Measurements from ENCODE around the gene CTBP1.

The CTBP1 gene

DNA sequence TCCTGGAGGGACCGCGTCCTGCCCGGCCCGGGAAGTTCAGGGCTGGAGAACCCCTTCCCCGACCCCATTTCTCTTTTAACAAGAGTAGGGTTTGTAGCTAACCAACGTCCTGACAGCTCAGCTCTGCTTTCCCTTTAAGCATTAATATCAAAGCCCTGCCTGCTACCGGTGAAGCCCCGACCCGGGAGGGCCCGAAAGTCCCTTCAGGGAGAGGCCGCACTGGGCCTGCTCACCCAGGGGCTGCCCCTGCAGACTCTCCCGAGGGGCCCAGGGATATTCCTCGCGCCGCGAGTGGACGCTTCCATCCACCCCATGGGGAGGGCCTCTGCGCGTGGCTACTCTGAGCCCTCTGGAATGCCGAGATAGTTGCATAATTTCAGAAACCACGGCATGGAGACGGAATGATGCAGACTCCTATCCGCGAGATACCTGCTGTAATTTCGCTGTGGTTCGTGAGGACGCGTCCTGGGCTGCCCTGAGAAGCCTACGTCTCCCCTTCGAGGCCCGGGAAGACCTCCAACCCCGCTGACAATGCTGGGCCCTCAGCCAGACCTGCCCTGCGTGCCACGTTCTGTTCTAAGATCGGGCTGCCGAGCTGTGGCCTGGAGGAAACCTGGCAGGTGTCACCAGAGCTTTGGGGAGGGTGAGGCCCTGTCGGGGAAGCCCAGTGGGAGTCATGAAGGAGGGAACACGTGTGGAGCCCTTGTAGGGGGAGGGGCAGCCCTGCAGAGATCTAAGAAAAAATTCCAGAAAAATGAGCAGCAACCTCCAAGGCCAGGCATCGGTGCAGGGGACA lies 999 bp upstream of the CTBP1 start:
- DNase-seq = peak; percentile 66

DNA sequence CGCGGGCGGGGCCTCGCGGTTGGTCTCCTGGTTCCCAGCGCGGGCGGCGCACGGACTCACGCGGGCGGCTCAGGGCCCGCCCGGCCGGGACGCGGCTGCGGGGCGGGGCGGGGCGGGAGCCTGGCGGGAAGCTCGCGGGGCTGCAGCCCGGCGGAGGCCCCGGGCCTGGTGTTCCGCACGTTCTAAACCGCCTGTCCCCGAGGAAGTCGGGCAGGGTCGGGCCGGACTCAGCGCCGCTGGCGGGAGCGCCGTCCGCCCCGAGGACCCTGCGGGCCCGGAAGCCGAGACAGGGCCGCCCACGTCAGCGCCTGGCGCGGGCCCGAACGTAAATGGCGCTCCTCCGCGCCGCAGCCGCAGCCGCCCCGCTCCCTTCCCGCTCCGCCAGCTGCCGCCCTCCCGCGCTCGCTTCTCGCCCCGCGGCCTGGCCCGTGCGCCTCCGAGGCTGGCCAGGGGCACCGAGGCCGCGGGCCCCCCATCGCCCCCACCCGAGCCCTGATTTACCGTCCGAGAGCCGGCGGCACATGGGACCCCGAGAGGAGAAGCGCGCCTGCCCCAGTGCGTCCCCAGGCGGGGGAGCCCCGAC lies 309 bp upstream of the CTBP1 start:
- DNase-seq = peak; percentile 80

DNA sequence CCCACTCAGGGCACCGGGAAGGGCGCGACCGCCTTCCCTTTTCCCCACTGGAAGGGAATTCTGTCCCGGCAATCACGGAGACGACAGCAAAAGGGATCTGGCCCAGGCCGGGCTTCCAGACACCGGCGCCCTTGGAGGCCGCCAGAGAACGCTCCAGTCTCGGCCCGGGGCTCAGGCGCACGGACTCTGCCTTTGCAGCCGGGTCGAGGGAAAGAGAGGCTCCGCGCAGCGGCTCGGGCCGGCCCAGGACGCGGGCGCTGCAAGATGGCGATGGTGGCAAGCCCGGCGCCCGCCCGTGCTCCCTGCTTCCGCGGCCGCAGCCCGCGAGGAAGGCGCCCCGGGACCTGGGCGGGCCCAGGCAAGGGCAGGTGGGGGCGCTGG lies 1.1 kb downstream of the CTBP1 start:
- DNase-seq = peak; percentile 65

DNA sequence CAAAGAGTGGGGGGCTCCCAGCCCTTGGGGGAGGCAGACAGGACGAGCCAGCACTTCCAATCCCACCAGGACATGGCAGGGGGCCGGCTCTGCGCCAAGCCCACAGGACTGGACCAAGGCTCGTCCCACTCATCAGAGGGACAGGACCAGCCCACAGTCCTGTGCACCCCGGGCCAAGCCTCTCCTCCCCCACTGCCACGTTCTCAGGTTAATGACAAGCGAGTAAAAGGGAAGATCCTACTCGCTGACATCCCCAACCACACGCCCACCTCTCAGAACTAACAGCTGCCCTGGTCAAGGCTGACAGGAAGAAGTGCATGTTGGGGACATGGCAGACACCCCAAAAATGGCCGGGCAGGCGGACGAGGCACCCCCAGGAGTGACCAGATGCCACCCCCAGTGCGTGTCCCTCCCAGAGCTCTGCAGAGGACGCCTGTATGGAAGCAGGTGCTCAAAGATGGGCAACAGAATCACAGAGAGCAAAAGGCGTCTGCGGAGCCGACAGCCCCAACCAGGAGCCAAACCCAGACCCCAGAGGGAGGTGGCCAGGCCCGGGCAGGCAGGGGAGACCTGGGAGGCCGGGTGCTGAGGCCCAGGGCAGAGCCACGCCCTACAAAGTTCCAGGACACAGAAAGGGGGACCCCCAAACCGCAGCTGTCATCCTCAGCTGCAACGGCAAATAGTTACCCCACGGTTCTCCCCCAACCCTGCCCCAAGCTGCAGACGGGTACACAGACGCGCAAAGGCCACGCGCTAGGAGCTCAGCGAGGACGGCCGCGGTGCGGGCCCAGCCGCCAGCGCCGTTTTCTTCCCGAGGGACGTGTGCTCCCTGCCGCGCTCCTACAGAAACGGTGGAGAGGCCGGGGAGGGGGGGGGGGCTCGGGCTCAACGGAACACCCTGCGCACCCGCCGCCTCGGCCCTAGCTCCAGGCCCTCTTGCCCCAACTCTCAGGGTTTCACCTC lies 1.7 kb downstream of the CTBP1 start:
- DNase-seq = no peak

DNA sequence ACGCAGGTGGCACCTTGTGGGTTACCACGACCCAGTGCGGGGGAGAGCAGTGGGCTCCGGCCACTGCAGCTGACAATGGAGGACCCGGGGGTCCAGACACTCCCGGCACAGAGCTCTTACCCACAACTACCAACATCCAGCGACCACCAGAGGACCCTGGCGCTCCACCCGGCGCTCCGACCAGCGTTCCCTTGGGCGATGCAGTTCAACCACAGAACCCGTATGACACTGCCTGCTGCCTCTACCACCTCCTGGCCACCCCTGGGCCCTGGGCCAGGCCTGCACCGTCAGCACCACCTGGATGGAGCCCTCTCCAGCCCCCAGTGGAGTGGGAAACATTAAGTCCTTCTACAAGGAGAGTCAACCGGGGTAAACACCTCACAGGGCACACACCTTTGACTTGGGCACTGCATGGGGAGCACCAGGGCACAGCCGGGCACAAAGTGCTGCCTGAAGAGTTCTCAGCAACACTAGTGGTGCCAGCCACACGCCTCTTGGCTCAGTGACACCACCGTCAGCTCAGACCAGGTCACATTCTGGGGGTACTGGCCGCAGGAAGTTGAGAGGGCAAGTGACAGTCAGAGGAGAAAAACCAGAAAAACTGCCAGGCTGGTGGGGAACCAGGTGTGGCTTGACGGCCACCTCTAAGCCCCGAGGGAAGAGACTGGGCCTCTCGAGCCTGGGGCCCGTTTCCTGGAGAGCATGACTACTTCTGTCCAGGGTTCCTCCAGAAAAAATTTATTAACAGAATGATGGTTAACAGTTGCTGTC lies 2.6 kb downstream of the CTBP1 start:
- no peak for DNase-seq

DNA sequence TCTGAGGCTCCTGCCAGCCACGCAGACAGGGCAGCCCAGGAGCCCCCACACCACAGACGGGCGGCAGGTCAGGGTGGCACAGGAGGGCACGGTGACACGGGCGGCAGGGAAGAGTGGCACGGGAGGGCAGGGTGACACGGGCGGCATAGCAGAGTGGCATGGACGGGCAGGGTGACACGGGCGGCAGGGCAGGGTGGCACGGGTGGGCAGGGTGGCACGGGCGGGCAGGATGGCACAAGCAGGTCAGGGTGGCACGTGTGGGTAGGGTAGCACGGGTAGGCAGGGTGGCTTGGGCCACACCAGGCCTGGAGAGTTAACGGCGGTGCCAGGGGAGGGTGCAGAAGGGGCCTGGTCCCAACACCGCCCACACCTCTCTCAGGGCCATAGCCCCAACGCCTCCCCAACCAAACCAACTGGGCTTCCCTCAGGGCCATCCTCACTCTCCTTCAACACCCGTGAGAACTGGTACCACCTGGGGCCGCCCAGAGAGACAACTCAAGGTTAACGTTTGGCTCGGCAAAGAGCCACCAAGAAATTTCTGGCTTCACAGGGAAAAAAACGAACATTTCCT lies 3.4 kb downstream of the CTBP1 start:
- DNase-seq = no peak

DNA sequence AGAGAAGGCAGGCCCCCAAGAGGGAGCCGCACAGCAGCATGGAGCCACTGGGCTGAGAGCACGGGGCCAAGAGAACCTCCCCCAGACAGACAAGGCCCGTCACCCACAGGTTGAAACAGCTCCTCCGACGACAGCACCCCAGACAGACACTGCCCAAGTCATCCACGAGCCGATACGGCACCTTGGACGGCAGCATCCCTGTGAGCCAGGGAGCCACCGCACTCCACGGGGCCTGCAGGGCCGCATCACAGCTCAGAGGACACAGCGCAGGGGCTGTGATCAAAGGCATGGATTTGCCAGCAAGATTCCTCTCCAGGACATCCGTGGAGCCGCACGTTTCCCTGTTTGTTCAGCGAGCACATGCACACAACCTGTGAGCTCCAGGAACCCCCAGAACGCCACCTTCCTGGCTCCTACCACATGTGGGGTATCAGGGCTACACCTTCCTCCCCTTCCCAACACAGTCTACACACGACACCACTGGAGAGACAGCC lies 3.9 kb downstream of the CTBP1 start:
- DNase-seq = no peak

DNA sequence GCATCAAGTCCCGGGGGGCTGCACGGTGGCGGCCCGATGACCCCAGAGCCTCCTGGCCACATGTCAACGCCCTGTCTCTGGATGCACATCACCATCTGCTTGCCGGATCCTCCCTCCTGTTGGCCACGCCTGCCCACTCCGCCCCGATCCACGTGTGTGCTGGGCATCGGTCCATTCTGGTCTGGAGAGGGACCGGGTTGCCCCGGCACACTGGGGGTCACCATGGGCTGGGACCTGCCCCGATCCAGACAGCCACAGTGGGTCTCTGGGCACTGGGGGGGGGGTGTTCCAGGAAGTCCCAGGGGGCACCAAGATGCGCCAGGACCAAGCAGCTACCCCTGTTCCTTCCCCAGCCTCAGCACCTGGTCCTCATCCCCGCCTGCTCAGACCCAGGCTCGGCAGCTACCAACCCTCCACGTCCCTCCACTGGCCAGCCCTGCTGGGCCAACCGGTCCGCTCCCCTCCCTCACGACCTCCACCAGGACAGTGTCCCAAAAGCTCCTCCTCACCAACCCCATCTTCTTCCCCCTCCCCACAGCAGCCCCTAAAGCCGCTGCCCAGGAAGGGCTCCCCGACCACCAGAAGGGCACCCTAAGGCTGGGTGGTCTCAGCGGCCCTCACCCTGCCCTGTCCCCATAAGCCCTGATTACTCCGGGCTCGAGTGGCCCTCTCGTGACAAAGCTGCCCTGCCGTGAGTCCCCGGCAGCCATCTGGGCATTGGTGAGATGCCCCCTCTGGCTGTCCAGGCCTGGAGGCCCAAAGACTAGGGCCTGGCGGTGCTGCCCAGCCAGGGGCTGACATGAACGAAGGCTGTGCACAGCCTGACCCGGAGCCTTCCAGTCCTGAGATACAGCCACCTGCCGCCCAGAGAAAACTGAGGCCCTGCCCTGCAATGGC lies 4.6 kb downstream of the CTBP1 start:
- no peak for DNase-seq

DNA sequence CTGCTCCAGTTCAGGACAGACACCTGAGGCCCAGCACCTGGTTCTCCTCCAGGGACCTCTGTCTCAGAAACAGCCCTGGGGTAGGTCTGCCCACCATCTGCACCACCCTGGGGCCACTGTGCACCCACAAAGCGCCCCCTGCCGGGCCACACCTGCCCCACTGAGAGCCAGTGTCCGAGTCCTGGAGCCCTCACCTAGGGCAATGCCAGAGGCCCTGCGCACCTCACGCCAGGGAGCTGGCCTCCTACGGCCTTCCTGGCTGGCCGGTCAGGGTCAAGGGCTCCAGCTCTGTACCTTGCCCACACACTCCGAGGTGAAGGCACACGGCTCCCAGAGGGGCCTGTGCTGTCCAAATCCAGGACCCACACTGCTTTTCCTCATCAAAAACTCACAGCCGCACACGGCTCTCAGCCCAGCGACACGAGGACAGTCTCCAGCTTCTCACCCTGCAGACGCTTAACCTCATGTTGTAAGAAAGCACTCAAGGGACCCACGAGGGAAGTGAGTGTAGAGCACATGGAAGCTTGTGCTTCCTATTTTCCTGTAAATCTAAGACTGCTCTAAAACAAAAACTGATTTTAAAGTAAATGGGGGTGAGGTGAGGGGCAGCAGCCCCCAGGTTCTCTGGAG lies 5.4 kb downstream of the CTBP1 start:
- peak; percentile 29 for DNase-seq

DNA sequence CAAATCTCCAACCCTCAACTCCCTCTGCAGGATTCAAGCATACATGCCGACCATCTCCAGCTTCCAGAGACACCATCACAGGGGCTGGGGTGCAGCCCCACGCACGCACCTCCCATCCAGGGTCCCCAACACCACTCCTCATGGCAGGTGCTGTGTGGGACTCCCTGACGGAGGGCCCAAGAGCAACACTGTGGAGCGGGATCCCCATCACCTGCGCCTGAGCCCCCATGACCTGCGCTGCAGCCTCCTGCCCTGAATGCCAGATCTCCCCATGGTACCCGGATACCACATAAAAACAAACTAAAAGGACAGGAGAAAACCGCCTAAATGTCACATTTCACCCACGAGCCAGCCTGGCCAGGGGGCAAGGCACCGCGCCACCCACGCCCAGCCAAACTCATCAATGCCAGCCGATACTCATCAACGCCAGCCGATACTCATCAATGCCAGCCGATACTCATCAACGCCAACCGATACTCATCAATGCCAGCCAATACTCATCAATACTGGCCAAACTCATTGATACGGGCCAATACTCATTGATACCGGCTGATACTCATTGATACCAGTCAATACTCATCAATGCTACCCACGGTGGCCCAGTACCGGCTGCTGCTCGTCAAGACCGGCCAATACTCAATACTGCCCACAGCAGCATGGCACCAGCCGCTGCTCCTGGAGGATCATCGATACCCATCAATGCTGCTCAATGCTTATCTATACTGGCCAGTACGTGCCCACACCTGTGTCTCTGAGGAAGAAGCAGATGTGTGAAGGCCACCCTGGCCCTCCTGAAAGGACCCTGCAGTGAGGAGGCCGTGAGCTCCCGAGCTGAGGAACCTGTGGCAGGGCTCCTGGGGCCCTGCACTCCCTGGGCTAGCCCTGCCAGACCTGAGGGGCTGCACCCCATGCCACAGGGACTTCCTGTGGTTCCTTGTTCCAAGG lies 6.2 kb downstream of the CTBP1 start:
- no peak for DNase-seq

DNA sequence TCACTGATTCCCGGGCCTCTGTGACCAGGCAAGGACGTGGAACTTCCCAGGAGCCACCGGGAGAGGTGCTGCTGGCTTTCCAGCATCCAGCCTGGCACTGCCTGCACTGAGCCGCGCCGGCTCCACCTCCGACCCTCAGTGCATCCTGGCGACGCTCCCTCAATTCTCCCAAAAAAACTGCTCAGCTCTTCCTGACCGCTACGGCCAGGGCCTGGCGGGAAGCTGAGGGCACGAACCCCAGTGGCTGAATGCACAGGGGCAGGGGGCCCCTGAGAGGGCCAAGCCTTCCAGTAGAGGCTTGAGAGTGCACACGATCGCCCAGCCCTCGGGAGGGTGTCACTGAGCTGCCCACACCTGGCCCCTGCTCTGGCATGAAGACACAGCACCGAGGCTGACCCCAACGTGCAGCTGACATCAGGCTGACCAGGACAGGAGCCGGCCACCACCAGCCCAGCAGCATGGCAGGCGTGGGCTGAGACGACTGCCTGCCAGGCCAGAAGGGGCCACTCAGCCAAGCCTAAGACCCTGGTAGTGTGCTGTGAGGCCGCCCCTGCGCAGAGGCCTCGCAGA lies 6.9 kb downstream of the CTBP1 start:
- no peak for DNase-seq

DNA sequence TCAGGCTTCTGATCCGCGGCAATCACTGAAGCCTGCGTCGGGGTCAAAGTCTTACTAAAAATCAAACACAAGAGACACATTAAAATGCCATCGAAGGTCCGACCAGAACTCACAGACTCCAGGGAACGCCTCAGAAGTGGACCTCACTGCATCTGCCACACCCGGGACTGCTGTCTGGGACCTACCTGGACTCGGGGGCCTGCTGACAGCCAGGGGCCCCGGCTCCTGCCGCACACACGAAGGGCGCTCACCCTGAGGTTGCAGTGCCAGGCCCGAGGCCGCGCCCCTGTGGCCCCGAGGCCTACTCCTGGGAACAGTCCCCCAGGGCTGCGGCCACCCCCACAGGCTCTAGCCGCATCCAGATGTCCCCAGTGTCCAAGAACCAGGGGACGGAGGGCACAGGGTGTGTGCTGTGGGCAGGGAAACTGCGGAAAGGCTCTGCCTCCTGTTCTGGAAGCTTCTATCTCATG lies 7.4 kb downstream of the CTBP1 start:
- no peak for DNase-seq

DNA sequence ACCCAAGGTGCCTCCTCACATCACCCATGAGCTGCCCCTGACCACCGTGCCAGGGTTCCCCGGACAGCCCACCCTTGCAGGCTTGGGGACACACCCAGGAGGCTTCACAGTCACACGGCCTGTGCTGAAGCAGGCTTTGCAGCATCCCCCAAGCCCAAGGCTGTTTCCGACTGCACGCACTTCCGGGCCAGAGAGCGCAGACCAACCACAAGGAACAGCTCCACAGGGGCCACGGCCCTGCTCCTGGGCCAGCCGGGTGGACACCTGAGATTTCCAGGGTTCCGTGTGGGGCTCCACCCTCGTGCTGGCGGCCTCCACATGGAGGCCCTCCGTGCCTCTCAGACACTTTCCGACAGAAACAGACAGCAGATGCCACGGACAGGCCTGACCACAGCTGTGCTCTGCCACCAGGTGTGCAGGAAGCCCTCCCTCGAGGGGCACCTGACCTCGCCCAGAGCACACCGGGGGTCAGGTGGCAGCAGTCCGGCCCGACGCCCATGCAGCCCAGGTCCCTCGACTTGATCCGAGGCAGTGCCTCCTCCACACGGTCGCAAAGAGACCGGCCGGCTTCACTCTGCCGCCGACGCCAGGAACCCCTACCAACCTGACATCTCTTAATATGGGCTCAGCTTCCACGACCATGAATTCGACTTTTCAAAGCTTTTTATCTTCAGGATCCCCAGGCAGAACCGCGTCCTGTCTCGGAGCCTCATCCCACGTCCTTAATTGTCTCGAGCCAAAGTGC lies 8.0 kb downstream of the CTBP1 start:
- DNase-seq = no peak

DNA sequence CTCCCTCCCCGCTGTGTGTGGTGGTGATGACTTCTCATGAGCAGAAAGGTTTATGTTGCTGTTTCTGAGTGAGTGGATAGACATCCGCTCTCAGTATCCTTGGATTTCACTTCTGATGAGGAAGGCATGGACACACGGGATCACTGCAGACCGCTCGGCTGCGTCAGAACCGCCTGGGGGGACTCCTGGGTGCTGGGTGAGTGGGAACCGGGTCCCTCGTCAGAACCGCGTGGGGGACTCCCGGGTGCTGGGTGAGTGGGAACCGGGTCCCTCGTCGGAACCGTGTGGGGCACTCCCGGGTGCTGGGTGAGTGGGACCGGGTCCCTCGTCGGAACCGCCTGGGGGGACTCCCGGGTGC lies 9.0 kb downstream of the CTBP1 start:
- DNase-seq = no peak

DNA sequence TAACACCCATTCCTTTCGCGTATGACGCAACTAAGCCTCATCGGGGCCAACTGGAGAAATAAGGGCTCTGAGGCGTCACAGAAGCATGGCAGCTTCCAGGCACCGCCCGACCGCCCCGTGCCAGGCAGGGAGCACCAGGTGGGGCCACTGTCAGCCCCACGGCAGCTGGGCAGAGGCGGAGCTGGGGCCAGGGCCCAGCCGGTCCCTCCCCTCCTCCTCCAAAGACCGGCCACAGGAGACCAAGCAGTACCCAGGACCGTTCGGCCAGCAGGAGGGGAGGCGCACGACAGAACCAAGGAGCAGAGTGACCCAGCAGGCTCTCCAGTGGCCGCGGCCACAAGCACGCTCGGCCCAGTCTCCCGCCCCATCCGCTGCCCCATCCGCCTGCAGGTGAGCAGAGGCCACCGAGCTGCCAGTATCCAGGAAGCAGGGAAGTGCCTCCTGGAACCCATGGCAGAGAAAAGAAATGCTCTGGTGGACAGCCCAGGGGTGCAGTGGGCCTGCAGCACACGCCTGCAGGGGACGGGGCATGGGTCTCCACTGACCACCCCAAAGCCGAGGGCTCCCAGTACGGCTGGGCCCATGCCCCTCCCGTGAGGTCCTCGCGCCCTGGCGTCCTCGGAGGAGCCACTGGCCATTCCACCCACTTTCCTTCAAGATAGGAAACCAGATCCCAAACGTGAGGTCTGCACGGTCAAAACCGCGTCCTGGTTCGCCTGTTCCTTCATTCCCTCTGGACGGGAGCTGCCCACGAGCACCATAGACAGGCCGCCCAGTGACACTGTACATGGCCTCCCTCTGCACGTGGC lies 9.6 kb downstream of the CTBP1 start:
- DNase-seq = no peak

DNA sequence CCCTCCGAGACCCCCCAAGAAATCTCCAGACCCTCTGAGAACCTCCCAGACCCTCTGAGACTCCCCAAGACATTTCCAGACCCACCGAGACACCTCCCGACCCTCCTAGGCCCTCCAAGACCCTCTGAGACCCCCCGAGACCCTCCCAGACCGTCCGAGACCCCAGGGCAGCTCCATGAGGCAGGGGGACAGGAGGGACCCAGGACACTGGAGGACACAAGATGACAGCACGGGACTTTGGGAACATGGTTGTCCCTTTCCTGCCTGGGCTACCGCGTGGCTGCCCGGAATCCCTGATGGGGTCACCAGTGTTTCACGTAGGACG lies 10.3 kb downstream of the CTBP1 start:
- DNase-seq = no peak

DNA sequence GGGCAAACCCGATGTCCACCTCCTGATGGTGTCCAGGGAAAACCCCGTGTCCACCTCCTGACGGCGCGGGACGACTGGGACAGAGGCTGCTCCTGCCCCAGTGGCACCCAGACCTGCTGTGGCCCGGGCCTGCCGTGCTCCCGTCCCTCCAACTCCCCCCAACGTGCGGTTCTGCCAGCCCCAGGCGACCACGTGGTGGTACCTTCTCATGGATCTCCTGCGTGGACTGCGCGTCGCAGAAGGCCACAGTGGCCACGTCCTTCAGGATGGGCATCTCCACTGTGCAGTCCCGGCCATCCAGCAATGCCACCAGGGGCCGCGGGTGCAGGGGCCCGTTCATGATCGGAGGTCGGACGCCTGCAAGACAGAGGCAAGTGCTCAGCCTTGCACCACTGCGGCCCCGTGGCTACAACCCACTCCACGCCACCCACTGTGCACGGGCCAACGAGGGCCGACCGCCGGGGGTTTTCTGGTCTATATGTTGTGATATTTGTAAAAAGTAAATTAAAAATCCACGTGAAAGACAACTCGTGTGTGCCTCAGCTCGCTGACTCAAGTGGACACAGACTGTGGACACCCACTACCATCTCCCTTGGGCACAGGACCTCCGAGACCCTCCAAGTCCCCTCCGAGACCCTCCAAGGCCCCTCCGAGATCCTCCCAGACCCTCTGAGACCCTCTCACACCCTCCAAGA lies 10.8 kb downstream of the CTBP1 start:
- DNase-seq = no peak

Data from retina (tissue), 1 donor.